HepG2 (cell line): ENCODE data around the gene TBC1D20. TPM values are rescaled to one million over a fixed set of nuclear protein-coding genes. Genes with fewer than 3 reads are reported as not detected.
A peak's percentile ranks its signal among the peaks of the same experiment; 100 is the strongest.

Experiments
- ATAC-seq: fragments of 200-7000 bp; cut with Tn5 transposase; 3 replicates; pipeline ENCODE4 v1.9.1; 2020; ENCODE audit warnings: mild to moderate bottlenecking, moderate library complexity
- BruUV-seq: library from RNA; stranded (reverse); fragments of 400-500 nt; replicated peaks from 2 replicates; lab custom pipeline; 2021; lab: Mats Ljungman, UMichigan
- CTCF ChIA-PET: fragments of 300-600 bp; formaldehyde crosslinking; extraction: SDS; loops from one replicate; lab custom pipeline; 2021; ENCODE audit warnings: low total read pairs, inconsistent platforms, low intra/inter-chr PET ratio; lab: Yijun Ruan, JAX
- POLR2A ChIA-PET: fragments of 350-600 bp; sonication (Branson Sonifier 250); formaldehyde crosslinking; loops from one replicate; lab custom pipeline; 2020; ENCODE audit warnings: antibody characterized with exemption, inconsistent platforms; lab: Yijun Ruan, JAX
- DNase-seq: peaks from one replicate; pipeline ENCODE4 v3.0.0-alpha.2; 2015; ENCODE audit warnings: low spot score
- FAIRE-seq: peaks from 3 replicates; lab custom pipeline; 2011; peaks lifted over from hg19 to GRCh38; lab: Jason Lieb, UNC
- H2AFZ ChIP-seq: one replicate; pipeline ENCODE4 v1.6.1; 2011; ENCODE audit warnings: low read length, inconsistent platforms
- H3K27ac ChIP-seq: fragments of 300-600 bp; 3 replicates; pipeline ENCODE4 v1.8.0; 2011; ENCODE audit warnings: mixed run types, mild to moderate bottlenecking, mixed read lengths, low read length, inconsistent platforms; ENCODE audit not compliant: insufficient read depth; ENCODE audit errors: extremely low read length
- H3K27me3 ChIP-seq, 2 experiments: fragments of 200-600 bp in 1 of 2; 2 replicates in 1 of 2; 3 replicates in 1 of 2; pipeline versions ENCODE4 v1.6.0 to v1.8.0; 2011; ENCODE audit warnings: low read length in 2 of 2, mild to moderate bottlenecking in 2 of 2, moderate library complexity in 2 of 2, inconsistent platforms in 1 of 2; ENCODE audit not compliant: insufficient read depth in 2 of 2, control insufficient read depth in 1 of 2
- H3K36me3 ChIP-seq, 2 experiments: fragments of 200-600 bp in 1 of 2; replicated peaks in 1 of 2; 2 replicates in 1 of 2; 3 replicates in 1 of 2; pipeline versions ENCODE4 v1.5.1 to v1.8.0; 2011; ENCODE audit warnings: low read length in 2 of 2, inconsistent platforms in 1 of 2; ENCODE audit not compliant: insufficient read depth in 2 of 2, control insufficient read depth in 1 of 2
- H3K4me1 ChIP-seq: 2 replicates; pipeline ENCODE4 v1.5.1; 2012; ENCODE audit warnings: low read length, inconsistent platforms; ENCODE audit not compliant: insufficient read depth
- H3K4me2 ChIP-seq: 2 replicates; pipeline ENCODE4 v1.6.0; 2011; ENCODE audit warnings: low read depth, low read length, inconsistent platforms
- H3K4me3 ChIP-seq, 3 experiments: fragments of 200-600 bp in 1 of 3; sonication (generic), shearing (Covaris generic) in 1 of 3; replicated peaks in 1 of 3; 2 replicates each; pipeline ENCODE4 v1.5.1; 2011 to 2016; ENCODE audit warnings: low read length in 3 of 3, inconsistent platforms in 2 of 3, low read depth in 2 of 3, mild to moderate bottlenecking in 2 of 3, control low read depth in 1 of 3, mixed read lengths in 1 of 3; ENCODE audit not compliant: insufficient read depth in 1 of 3
- H3K79me2 ChIP-seq: one replicate; pipeline ENCODE4 v1.6.1; 2011; ENCODE audit warnings: low read length, inconsistent platforms; ENCODE audit not compliant: insufficient read depth
- H3K9ac ChIP-seq: 2 replicates; pipeline ENCODE4 v1.6.0; 2011; ENCODE audit warnings: mild to moderate bottlenecking, low read depth, low read length, inconsistent platforms; ENCODE audit not compliant: insufficient read depth
- H3K9me3 ChIP-seq: 2 replicates; pipeline ENCODE4 v1.5.1; 2012; ENCODE audit warnings: mild to moderate bottlenecking, low read length
- H4K20me1 ChIP-seq: 2 replicates; pipeline ENCODE4 v1.6.0; 2011; ENCODE audit warnings: inconsistent platforms, mild to moderate bottlenecking, low read length, moderate library complexity; ENCODE audit not compliant: insufficient read depth
- CREB1 ChIP-seq, 2 experiments: fragments of 450-650 bp in 1 of 2; IDR thresholded peaks; 2 replicates each; pipeline ENCODE4 v1.6.1; 2016 to 2017; ENCODE audit warnings: control low read depth in 1 of 2, mild to moderate bottlenecking in 1 of 2, missing compliant biosample characterization in 1 of 2, missing genetic modification characterization in 1 of 2
- DNMT3B ChIP-seq: conservative IDR thresholded peaks from 2 replicates; pipeline ENCODE4 v1.6.1; 2016; ENCODE audit warnings: missing biosample characterization, control low read depth
- MBNL3 ChIP-seq: fragments of 250-450 bp; sonication (Bioruptor Pico); conservative IDR thresholded peaks from 2 replicates; pipeline ENCODE4 v1.8.0; 2022; ENCODE audit warnings: mild to moderate bottlenecking, inconsistent platforms
- MTA1 ChIP-seq: sonication (generic); formaldehyde crosslinking; IDR thresholded peaks from 2 replicates; pipeline ENCODE4 v1.4.0; 2020; ENCODE audit warnings: missing genetic modification reagents, mild to moderate bottlenecking, borderline replicate concordance
- SIN3A ChIP-seq: IDR thresholded peaks from 2 replicates; pipeline ENCODE4 v1.6.1; 2011; ENCODE audit warnings: low read depth, mild to moderate bottlenecking, control low read depth, low read length, borderline replicate concordance
- TCF7L2 ChIP-seq: IDR thresholded peaks from 2 replicates; pipeline ENCODE4 v1.6.1; 2011; ENCODE audit warnings: mild to moderate bottlenecking, low read depth, low read length, moderate library complexity
- ZC3H4 ChIP-seq: sonication (generic); formaldehyde crosslinking; IDR thresholded peaks from 2 replicates; pipeline ENCODE4 v1.4.0; 2020; ENCODE audit warnings: missing genetic modification reagents, borderline replicate concordance
- ZHX2 ChIP-seq, 2 experiments: sonication (generic) in 1 of 2; formaldehyde crosslinking in 1 of 2; IDR thresholded peaks; 2 replicates each; pipeline versions ENCODE4 v1.6.1 to v1.9.0; 2014 to 2022; ENCODE audit warnings: antibody characterized with exemption in 1 of 2, borderline replicate concordance in 1 of 2, inconsistent platforms in 1 of 2, low read depth in 1 of 2, missing genetic modification reagents in 1 of 2
- ZMAT3 ChIP-seq: sonication (generic); formaldehyde crosslinking; conservative IDR thresholded peaks from 2 replicates; pipeline ENCODE4 v1.7.0; 2021; ENCODE audit warnings: missing genetic modification reagents
- ZNF235 ChIP-seq: sonication (generic); formaldehyde crosslinking; IDR thresholded peaks from 2 replicates; pipeline ENCODE4 v1.8.1; 2023; ENCODE audit warnings: mild to moderate bottlenecking, missing genetic modification reagents, borderline replicate concordance
- ZNF3 ChIP-seq: IDR thresholded peaks from 2 replicates; pipeline ENCODE4 v1.7.0; 2017; ENCODE audit warnings: inconsistent platforms
- ZNF362 ChIP-seq: sonication (generic); formaldehyde crosslinking; IDR thresholded peaks from 2 replicates; pipeline ENCODE4 v1.4.0; 2020; ENCODE audit warnings: missing genetic modification reagents, mild to moderate bottlenecking, borderline replicate concordance
- ZNF577 ChIP-seq: sonication (generic); formaldehyde crosslinking; IDR thresholded peaks from 2 replicates; pipeline ENCODE4 v1.4.0; 2020; ENCODE audit warnings: mild to moderate bottlenecking, low read depth, missing genetic modification reagents, borderline replicate concordance
- ZSCAN5A ChIP-seq: sonication (generic); formaldehyde crosslinking; IDR thresholded peaks from 2 replicates; pipeline ENCODE4 v1.8.0; 2022; ENCODE audit warnings: mild to moderate bottlenecking, missing genetic modification reagents, borderline replicate concordance
- WGBS: methylation state at CpG from one replicate; pipeline ENCODE4 v1.1.6; 2017; ENCODE audit warnings: low lambda C conversion rate; 5-methylcytosine and 5-hydroxymethylcytosine counted together
- in situ Hi-C: cut with HindIII; loops from 2 replicates; pipeline ENCODE4 v1.10.0; 2017; ENCODE audit warnings: low pct_unique_long_range_greater_than_20kb; ENCODE audit not compliant: extremely low pct_ligation_motif_present
- intact Hi-C: fragments of 100-400 bp; cut with micrococcal nuclease; formaldehyde crosslinking; loops from one replicate; pipeline ENCODE4 v1.10.0; 2022; ENCODE audit not compliant: unreplicated experiment
- polyA plus RNA-seq, 8 experiments: library from polyadenylated mRNA; depleted of rRNA in 3 of 8; stranded (reverse) in 7 of 8; unstranded in 1 of 8; fragments of >200 nt; fragmentation: Illumina TruSeq in 4 of 8; extraction: Trizol in 4 of 8; gene quantifications; 2 replicates each; pipeline versions ENCODE4 v1.2.1 to v1.2.3, GENCODE V29; 2011 to 2016; ENCODE audit warnings: low read depth in 4 of 8, missing spikeins in 1 of 8, mixed read lengths in 1 of 8; ENCODE audit not compliant: insufficient read depth in 1 of 8
- total RNA-seq, 5 experiments: library from RNA; depleted of rRNA; stranded (reverse); fragments of >200 nt; fragmentation: Illumina TruSeq; extraction: Trizol; gene quantifications; 2 replicates each; pipeline ENCODE4 v1.2.3, GENCODE V29; 2016; ENCODE audit warnings: low read depth in 1 of 5

The TBC1D20 gene
- total and polyA plus RNA-seq, 2 of the 13 experiments (the other 11 are each of a cell fraction or from before 2014, with no cell fraction given) = 36.6 to 47.1 TPM

GRCh38 chr20:402898-403581 is 59.3 kb downstream of the TBC1D20 start:
- ChIA-PET POLR2A (interaction anchor here (1.3 to 29.0 kb wide), 6 partner anchors 11 to 141 kb away, joined by 3 to 1587 read pairs (median 34); partner anchors contain the start of genes CSNK2A1, NRSN2 and TRIB3), CTCF (no interaction called here)
- Histone ChIP-seq H3K27ac (peak overlapping the region; percentile 99), H3K79me2 (peaks cover 10% of the 10 kb centered on the region), H2AFZ (no peak overlapping the region), H3K4me3 (no peak overlapping the region), H4K20me1 (no peaks in the 10 kb centered on the region), H3K4me1 (peaks cover 93% of the 10 kb centered on the region), H3K4me2 (peak overlapping the region; percentile 10; the same call in 1 of the 2 replicates), H3K36me3 (peaks cover 0 to under 1% of the 10 kb centered on the region in 2 experiments; a peak in 3 of 5 replicates), H3K9me3 (no peaks in the 10 kb centered on the region), H3K27me3 (no peaks in the 10 kb centered on the region; a peak in 1 of 5 replicates), H3K9ac (peak overlapping the region; percentile 91)
- WGBS = 82% methylated on average over 6 of the region's 6 CpGs
- ATAC-seq (no peak), DNase-seq (no peak), FAIRE-seq (no peak)
- no TSS peak for BruUV-seq
- in situ Hi-C loops = no loop called here
- intact Hi-C loops = loop anchor here (2.0 kb wide), 1 partner anchor 32 kb away; no protein-coding TSS in a partner anchor
- TF ChIP-seq MBNL3 (CRISPR knock-in tag) (0 out of 2 replicates have a peak, but pooled peaks have one; percentile 43), DNMT3B (peak; percentile 59; the same call in 1 of the 2 replicates), ZNF362 (no peak), ZSCAN5A (CRISPR knock-in tag) (no peak), SIN3A (no peak), ZNF235 (CRISPR knock-in tag) (0 out of 2 replicates have a peak, but pooled peaks have one; percentile 65), ZC3H4 (CRISPR knock-in tag) (peak; percentile 61; the same call in 1 of the 2 replicates), CREB1 (IDR thresholded peaks at IDR 0.05) (no peak), CREB1 (CRISPR knock-in tag; IDR thresholded peaks at IDR 0.05) (no peak), ZMAT3 (CRISPR knock-in tag) (0 out of 2 replicates have a peak, but pooled peaks have one; percentile 20), ZNF577 (CRISPR knock-in tag) (no peak), ZNF3 (CRISPR knock-in tag) (peak; percentile 90), ZHX2 (IDR thresholded peaks at IDR 0.05; ENCODE audit: low read depth) (no peak), ZHX2 (CRISPR knock-in tag; IDR thresholded peaks at IDR 0.05; ENCODE audit: borderline replicate concordance) (no peak), TCF7L2 (no peak), MTA1 (CRISPR knock-in tag) (no peak)
